GM21381 (cell line): ENCODE data around the gene CASP4.
"Not testable (repeated sequence)": the region's sequence is repeated elsewhere in the genome, so short reads cannot be mapped to it uniquely, and the experiment has no call there.

Source experiments
- ATAC-seq: cut with Tn5 transposase; IDR thresholded peaks from one replicate; pipeline ENCODE4 v1.9.1; 2021; ENCODE audit warnings: mild to moderate bottlenecking, moderate library complexity; ENCODE audit not compliant: unreplicated experiment

The CASP4 gene

DNA sequence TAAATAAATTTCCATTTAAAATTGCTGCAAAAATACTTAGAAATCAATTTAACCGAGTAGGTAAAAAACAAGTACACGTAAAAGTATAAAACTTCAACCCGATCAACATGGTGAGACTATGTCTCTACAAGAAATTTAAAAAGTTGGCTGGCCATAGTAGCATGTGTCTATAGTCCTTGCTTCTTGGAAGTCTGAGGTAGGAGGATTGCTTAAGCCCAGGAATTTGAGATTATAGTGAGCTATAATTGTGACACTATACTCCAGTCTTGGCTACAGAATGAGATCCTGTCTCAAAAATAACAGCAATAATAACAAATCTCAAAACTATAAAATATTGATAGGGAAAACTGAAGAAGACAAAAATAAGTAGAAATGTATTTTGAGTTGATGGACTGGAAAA lies 11.1 kb downstream of the CASP4 start:
- ATAC-seq, result no peak

DNA sequence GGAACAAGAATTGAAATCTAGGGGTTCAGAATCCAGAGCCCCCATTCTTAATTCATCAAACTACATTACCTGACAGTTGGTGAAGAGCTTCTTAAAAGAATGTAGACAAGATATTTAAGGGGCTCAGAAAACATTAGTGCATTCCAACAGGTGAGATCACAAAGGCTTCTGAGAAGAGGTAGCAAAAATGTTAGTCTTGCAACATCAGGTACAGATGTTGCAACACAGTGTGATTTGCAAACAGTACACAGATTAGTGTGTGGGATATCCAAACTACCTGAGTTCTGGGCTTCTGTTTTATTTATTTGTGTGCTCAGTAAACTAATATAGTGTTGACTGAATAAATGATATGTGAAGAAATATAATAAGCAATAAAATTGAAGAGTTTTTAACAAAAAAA lies 11.8 kb downstream of the CASP4 start:
- ATAC-seq, result no peak

DNA sequence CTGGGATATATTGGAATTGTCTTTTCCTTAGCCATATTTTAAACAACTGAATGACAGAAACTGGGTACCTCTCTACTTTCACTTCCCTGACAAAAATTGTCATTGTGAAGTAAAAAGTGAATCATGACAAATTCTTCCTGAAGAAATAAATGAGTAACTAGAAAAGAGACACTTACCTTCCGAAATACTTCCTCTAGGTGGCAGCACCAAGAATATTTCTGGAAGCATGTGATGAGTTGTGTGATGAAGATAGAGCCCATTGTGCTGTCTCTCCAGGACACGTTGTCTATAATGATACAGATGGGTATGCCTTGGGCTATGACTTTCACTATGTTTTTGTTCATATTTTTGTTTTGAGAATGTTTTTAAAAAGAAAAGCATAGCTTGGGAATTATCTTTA lies 21.5 kb downstream of the CASP4 start:
- ATAC-seq, result peak; percentile 98

DNA sequence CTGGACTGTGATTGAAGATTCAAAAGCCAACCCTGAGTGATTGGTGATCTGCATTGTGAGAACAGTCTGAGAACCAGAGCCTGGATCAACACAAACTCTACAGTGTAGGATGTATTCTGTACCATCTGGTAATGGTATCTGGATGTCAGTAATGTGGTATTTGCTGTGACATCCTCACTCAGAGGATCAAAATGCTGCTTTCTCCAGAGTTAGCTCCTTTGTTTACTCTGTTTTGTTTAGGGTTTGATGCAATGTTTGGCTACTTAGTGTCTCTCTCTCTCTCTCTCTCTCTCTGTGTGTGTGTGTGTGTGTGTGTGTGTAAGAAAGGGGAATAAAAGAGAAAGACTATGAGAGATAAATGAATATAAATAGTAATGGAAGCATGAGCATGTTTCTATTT lies 24.3 kb downstream of the CASP4 start:
- ATAC-seq, result no peak

DNA sequence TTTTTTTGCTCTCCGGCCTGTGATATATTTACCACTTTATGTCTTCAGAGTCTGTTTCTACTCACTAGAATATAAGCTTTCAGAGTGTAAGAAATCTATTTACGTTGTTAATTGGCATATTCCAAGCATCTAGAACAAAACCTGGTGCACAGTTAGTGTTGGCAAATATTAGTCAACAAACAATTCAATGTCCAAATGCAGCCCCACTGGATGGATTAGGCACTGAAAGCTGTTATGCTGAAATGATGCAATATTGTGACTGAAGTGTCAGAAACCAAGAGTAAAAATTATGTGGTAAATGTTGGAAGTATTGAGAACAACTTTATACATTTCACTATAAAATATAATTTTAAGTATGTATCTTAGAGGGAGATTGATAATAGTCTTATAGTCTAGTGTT lies 24.8 kb downstream of the CASP4 start:
- ATAC-seq, result no peak

DNA sequence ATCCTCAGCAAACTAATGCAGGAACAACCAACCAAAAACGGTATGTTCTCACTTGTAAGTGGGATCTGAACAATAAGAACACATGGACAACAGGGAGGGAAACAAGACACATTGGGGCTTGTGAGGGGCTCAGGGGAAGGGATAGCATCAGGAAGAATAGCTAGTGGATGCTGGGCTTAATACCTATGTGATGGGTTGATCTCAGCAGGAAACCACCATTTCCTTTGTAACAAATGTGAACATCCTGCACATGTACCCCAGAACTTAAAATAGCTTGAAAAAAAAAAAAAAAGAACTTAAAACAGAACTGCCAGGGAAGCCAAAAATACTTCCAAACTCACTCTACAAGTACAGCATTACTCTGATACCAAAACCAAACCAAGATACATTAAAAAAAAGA lies 33.8 kb downstream of the CASP4 start:
- no peak for ATAC-seq

DNA sequence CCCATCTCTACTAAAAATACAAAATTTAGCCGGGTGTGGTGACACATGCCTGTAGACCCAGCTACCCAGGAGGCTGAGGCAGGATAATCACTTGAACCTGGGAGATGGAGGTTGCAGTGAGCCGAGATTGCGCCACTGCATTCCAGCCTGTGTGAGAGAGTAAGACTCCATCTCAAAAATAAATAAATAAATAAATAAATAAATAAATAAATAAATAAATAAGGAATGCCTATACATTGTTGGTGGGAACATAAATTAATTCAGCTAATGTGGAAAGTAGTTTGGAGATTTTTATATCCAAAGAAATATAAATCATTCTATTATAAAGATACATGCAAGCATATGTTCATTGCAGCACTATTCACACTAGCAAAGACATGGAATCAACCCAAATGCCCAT lies 34.3 kb downstream of the CASP4 start:
- ATAC-seq, result not testable (repeated sequence)

DNA sequence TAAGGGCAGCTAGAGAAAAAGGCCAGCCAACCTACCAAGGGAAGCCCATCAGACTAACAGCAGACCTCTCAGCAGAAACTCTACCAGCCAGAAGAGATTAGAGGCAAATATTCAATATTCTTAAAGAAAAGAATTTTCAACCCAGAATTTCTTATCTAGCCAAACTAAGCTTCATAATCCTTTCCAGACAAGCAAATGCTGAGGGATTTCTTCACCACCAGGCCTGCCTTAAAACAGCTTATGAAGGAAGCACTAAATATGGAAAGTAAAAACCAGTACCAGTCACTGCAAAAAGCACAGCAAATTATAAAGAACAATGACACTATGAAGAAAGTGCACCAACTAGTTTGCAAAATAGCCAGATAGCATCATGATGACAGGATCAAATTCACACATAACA lies 39.6 kb downstream of the CASP4 start:
- no peak for ATAC-seq

DNA sequence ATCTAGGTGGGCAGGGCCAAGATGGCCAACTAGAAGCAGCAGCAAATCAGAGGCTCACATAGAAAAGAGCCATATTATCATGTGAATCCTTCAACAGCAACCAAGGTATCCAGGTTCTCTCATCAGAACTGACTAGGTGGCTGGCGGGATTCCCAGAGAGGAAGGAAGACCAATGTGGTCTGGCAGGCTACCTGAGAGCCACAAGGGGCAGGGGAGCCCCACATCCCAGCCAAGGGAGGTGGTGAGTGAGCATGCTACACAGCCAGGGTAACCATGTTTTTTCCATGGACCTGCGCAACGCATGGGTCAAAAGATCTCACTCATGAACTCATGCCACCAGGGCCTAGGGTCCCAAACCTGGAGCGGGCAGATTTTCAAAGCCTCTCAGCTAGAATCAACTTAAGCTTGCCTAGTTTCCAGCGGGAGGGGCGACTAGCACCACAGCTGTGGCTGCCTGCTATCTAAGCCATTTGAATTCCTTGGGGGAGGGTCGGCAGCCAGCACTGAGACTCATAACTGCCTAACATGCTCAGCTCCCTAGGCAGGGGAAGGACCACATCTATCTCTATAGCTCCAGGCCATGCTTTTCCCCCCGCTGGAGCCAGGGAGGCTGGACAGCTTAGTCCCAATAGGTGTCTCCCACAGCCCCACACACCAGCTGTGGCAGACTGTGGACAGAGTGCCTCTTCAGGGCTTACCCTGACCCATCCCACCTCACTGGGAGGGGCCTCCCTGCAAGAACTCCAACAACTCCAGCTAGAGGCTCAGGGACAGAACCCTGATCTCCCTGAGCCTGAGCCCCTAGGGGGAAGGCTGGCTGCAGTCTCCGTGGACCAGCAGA lies 41.4 kb downstream of the CASP4 start:
- ATAC-seq, result no peak

DNA sequence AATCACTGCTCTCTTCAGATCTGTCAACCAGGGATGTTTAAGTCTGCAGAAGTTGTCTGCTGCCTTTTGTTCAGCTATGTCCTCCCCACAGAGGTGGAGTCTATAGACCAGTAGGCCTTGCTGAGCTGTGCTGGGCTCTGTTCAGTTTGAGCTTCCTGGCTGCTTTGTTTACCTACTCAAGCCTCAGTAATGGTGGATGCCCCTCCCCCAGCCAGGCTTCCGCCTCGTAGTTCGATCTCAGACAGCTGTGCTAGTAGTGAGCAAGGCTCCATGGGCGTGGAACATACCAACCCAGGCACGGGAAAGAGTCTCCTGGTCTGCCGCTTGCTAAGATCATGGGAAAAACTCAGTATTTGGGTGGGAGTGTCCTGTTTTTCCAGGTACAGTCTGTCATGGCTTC lies 42.5 kb downstream of the CASP4 start:
- no peak for ATAC-seq

DNA sequence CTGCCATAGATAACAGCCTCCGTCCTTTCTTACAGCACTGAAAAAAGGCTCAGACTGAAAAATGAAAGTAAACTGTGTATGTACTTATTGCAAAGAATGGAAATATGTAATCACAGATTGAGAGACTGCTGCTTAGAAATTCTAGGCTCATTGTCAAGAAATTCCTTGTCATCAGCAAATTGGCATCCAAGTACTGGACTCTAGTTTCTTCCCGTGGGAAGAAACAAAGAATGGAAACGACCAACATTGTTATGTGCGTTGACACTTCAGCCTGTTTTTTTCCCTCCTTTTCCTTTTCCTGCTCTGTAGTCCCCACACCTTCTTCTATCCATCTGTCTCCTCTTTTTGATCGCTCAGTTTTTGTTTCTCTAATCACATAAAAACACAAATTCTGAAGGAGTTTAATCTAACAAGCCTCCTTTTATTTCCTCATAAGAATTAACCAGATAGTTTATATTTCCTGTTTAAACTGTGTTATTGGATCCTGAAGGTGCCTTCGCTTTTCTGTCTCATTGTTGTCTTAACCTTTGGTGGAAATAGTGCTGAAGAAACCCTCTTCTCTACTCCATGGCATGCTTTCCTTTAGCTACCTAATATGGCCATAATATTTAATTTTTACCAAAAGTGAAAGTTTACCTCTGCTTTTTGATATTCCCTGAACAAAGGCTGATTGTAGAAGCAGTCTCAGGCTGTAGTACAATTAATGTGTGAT lies 50.1 kb downstream of the CASP4 start:
- ATAC-seq, result peak; percentile 79

DNA sequence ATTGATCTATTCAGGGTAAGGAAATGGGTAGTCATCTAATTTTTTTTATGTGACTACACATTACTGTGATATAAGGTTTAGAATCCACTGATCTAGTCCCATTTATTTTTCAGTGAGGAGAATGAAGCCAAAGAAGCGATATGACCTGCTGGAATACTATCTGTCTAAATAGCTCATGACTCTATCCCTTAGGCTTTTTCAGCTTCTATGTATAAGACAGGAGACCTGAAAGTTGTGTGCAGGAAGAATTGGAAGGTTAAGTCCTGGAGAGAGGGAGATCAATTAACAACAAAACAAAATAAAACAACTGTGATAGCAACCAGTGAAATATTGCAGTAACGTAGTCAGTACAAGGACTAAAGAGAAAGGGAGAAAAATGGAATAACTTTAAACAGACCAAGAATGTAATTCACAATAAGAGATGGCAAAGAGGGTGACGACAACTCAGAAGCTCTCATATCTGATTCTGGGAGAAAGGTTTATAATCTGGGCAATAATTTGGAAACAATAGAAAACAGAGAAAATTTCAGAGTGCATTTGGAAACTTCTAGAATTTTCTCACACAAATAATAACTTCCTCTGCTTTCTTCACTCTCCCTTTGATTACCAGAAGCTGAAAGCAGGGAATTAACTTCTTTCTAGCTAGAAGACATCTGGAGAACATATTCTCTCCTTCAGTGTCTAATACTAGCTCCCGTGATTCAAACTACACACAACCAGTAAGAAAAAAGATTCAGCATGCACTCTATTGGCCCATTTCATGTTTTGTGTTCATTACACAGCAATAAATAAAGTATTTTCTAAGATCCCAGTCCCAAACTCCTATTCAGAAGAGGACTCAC lies 50.9 kb downstream of the CASP4 start:
- peak; percentile 35 for ATAC-seq

DNA sequence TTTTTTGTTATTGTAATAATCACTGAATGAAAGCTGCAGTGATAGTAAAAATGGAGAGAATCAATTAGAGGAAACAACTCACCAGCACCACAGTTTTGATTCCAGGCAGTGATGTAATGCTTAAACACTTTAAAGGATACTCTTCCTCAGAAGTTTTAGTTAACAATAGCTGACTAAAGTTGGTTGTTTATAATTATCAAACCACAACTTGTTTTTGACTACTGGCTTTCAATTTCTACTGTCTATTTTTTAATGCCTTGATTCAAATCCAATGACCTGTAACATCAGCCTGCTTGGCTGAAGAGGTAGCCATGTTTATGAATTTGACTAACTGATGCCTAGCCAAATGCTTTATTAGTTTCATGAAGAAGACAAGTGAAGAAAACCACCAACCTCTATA lies 51.9 kb downstream of the CASP4 start:
- ATAC-seq, result no peak

DNA sequence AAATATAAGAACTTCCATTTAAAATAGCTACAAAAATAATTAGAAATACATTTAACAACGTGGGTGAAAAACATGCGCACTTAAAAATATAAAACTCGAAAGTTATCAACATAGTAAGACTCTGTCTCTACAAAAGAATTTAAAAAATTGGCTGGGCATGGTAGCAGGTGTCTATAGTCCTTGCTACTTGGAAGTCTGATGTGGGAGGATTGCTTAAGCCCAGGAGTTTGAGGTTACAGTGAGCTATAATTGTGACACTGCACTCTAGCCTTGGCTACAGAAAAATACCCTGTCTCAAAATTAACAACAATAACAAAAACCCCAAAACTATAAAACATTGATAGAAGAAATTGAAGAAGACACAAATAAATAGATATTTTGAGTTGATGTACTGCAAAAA lies 56.3 kb downstream of the CASP4 start:
- ATAC-seq, result no peak

DNA sequence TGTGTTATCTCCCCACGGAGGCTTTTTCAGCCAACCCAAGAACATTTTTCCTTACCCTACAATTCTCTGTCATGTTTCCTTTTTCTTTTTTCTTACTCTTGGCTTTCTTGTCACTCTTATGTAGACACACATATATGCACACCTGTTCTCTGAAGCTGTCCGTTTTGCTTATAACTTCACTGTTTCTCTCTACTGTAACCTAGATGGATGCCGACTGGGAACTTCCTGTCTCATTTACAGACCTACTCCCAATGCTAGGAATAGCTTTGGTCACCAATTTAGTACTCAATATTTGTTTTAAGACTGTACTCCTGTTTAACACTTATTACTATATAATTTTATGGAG lies 60.2 kb downstream of the CASP4 start:
- ATAC-seq, result no peak

DNA sequence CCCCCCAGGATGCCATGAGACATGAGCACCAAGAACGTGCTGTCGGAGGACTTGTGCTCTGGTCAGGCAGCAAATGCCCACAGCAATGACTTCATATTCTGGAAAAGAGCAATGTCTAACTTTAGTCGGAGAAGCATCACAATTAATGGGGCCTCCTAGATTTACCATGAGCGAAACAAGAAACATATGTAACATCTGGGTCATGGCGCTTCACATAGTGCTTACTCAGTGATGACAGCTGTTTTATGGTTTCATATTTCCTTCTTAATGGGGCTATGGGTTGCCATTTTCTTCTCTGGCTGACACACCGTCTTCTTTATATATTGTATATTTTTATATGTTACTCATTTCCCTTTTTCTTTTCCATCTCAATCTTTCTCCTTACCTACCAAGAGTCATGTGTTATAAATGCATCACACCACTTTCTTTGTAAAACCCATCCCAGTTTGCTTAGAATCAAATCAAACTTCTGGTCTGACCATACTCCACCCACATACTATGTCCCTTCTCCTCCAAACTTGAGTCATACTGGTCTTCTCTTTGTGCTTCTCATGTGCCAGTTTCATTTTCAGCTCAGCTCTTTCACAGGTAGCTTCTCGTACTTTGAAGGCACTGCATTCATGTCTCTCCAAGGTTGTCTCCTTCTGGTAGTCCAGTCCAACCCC lies 60.7 kb downstream of the CASP4 start:
- peak; percentile 91 for ATAC-seq

DNA sequence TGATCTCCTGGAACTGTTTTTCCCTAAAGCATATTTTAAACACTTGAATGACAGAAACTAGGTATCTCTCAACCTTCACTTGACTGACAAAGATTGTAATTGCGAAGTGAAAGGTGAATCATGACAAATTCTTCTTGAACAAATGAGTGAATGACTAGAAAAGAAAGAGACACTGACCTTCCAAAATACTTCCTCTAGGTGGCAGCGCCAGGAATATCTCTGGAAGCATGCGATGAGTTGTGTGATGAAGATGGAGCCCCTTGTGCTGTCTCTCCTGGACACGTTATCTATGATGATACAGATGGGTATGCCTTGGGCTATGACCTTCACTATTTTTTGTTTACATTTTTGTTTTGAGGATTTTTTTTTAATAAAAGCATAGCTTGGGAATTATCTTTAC lies 63.1 kb downstream of the CASP4 start:
- no peak for ATAC-seq

DNA sequence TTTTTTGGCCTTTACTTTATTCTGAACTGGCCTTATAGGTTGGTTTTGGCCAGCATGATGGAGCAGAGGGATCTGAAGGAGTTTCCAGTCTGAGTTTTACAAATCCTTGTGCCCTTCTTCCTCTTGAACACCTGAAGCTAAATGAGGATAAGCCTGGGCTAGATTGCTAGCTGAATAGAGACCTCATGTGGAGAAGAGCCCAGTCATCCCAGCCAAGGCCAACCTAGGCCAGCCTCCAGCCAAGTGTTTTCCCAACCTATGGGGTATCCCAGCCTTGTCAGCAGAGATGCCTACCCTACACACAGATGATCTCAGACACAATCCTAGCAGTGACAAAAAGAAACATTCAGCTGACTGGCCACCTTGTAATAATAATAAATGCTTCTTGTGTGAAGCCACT lies 69.1 kb downstream of the CASP4 start:
- no peak for ATAC-seq

DNA sequence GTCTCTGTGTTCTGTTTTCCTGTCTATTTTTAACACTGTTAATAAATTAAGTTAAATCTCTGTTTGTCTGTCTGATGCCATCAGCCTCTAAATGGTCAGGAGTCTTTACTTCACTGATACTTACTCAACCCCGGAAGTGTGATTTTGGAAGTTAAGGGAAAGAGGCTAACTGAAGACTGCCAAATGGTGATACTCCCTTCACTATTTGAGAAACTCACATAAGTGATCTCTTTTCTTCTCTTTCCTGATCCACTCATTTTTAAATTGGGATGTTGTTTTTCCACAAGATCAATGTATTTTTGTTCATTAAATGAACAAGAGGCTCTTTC lies 69.7 kb downstream of the CASP4 start:
- peak; percentile 17 for ATAC-seq

DNA sequence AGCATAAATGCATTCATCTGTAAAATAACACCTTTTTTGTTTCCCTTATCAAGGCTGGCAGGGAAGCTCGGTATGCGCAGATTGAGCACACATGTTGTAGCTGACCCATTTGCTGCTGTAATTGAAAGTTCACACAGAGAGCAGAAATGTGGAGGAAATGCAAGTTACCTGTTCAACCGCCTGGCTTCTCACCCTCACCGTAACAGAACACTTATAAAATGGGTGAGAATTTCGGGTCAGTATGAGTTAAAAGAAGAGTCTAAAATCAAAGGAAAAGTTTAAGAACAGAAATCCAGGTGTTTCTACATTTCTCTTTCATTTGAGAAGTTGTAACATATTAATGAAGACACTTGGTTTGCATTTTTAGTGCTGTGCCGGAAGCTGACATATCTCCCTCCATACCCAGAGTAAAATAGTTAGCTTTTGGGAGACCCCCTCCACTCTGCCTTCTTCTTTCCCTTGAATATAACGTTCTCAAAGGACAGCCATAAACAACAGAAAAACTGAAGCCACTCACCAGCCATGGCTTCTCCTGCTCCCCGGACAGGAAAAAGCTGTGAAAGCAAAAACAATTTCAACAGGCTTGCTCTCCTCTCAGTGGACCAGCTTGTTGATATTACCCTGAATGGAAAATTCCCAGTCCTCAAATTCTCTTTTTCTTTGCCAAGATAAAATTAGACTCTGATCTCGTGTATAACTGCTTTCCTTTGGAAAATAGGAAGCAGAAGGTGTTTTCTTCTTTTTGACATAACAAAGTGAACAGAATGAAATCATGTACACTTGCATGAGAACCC lies 70.3 kb downstream of the CASP4 start, which contains the start of gene CASP12:
Gene CASP12, minus strand, starts transcription at position 570 of the 794 bp plus-strand sequence.
- ATAC-seq, result peak; percentile 93
